ENCODE measurements around the gene NOXA1.

DNA sequence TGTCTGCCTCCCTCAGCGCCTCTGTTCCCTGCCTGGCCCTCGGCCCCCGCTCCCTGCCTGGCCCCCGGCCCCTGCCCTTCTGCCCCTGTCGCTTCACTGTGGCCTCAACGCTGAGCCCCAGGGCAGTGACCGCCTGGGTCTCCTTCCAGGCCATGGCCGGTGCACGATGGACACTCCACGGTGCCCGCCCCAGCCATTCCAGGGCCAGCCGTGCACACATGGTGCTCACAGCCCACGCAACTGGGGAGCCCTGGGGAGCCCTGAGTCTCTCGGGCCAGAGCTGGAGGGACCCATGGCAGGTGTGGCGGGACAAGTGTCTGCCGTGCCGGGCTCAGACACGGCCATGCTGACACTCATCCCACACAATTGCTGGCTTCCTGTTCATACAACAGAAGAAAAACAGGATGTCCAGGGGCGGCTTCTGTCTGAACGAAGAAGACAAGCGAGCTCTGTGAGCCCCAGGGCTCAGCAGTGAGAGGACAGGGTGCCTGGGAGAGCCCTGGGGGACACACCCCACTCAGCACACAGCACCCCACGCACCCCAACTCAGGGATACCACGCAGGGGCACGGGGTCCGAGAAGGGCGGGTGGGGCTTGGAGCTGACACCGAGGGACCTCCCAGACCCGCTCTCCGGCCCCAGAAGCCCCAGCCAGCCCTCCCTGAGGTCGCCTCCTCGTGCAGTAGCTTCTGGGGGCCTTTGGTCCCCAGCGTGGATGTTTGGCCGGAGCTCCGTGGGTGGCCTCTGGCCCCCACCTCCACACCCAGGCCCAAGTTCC lies 35.9 kb upstream of the NOXA1 start:
- TF ChIP-seq, protein P1, sequence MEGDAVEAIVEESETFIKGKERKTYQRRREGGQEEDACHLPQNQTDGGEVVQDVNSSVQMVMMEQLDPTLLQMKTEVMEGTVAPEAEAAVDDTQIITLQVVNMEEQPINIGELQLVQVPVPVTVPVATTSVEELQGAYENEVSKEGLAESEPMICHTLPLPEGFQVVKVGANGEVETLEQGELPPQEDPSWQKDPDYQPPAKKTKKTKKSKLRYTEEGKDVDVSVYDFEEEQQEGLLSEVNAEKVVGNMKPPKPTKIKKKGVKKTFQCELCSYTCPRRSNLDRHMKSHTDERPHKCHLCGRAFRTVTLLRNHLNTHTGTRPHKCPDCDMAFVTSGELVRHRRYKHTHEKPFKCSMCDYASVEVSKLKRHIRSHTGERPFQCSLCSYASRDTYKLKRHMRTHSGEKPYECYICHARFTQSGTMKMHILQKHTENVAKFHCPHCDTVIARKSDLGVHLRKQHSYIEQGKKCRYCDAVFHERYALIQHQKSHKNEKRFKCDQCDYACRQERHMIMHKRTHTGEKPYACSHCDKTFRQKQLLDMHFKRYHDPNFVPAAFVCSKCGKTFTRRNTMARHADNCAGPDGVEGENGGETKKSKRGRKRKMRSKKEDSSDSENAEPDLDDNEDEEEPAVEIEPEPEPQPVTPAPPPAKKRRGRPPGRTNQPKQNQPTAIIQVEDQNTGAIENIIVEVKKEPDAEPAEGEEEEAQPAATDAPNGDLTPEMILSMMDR (IDR thresholded peaks at IDR 0.05), result no peak
- TF ChIP-seq POLR2AphosphoS5 (IDR thresholded peaks at IDR 0.05) (no peak), EP300 (IDR thresholded peaks at IDR 0.05) (no peak), POLR2A (IDR thresholded peaks at IDR 0.05) (no peak)

Data from suprapubic skin (tissue), 4 donors.